Activated naive CD8-positive, alpha-beta T cell (primary cell): ENCODE data around the gene ULK4.

ENCODE experiments used
- H3K27ac Mint-ChIP-seq: one replicate; pipeline ENCODE4 v1.8.0; 2021; ENCODE audit warnings: mixed read lengths
- H3K27me3 Mint-ChIP-seq: one replicate; pipeline ENCODE4 v1.8.0; 2021; ENCODE audit warnings: mixed read lengths
- H3K36me3 Mint-ChIP-seq: one replicate; pipeline ENCODE4 v1.8.0; 2021; ENCODE audit warnings: mixed read lengths
- H3K4me1 Mint-ChIP-seq: one replicate; pipeline ENCODE4 v1.8.0; 2021; ENCODE audit warnings: low read depth, mixed read lengths
- H3K4me3 Mint-ChIP-seq: one replicate; pipeline ENCODE4 v1.8.0; 2021; ENCODE audit warnings: mild to moderate bottlenecking, mixed read lengths
- H3K9me3 Mint-ChIP-seq: one replicate; pipeline ENCODE4 v1.8.0; 2021; ENCODE audit warnings: low read depth, mixed read lengths

The ULK4 gene

DNA sequence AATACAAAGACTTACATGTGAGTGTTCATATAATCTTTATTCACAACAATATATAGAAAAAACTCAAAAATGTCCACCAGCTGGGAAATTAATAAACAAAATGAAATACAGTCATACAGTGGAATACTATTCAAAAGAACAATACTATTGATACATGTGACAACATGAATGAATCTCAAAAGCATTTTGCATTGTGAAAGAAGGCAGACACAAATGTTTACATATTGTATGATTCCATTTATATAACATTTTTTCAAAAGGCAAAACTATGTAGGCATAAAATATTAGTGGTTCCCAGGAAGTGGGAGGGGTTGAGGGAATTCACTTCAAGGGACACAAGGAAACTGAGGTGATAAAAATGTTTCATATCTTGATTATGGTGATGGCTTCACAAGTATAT, 459.4 kb downstream of the ULK4 start:
- no peaks in the 10 kb centered on the region for H3K27me3 Mint-ChIP-seq
- H3K4me3 Mint-ChIP-seq = no peak overlapping the region
- H3K36me3 Mint-ChIP-seq = peaks cover 8% of the 10 kb centered on the region
- no peaks in the 10 kb centered on the region for H3K4me1 Mint-ChIP-seq
- H3K27ac Mint-ChIP-seq = no peak overlapping the region
- no peaks in the 10 kb centered on the region for H3K9me3 Mint-ChIP-seq

DNA sequence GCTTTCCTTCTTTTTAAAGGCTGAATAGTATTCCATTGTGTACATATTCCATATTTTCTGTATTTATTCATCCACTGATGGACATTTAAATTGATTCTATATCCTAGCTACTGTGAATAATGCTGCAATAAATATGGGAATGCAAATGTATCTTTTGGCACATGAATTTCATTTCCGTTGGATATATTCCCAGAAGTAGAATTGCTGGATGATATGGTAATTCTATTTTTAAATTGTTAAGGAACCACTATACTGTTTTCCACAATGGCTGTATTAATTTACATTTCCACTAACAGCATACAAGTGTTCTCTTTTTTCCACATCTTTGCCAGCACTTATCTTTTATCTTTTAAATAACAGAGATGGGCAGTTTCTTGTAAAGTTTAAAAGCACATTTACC, 459.9 kb downstream of the ULK4 start:
- H3K36me3 Mint-ChIP-seq = peaks cover 8% of the 10 kb centered on the region
- no peaks in the 10 kb centered on the region for H3K27me3 Mint-ChIP-seq
- H3K9me3 Mint-ChIP-seq = no peaks in the 10 kb centered on the region
- H3K4me3 Mint-ChIP-seq = no peak overlapping the region
- H3K27ac Mint-ChIP-seq = no peak overlapping the region
- no peaks in the 10 kb centered on the region for H3K4me1 Mint-ChIP-seq

DNA sequence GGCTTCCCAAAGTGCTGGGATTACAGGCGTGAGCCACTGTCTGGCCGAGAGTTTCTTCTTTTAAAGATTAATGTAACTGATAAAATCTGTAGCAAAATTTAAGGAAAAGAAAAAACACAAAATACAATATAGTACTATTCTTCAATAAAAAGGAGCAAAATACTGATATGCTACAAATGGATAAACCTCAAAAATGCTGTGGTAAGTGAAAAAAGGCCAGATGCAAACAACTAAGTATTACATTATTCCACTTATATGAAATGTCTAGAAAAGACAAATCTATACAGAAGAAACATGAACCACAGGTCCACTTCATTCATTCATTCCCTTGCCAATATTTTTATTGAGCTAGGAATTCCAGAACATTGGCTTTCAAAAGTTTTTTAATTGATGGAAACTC, 463.1 kb downstream of the ULK4 start:
- peaks cover 14% of the 10 kb centered on the region for H3K36me3 Mint-ChIP-seq
- H3K9me3 Mint-ChIP-seq = no peaks in the 10 kb centered on the region
- no peaks in the 10 kb centered on the region for H3K4me1 Mint-ChIP-seq
- H3K4me3 Mint-ChIP-seq = no peak overlapping the region
- H3K27me3 Mint-ChIP-seq = no peaks in the 10 kb centered on the region
- no peak overlapping the region for H3K27ac Mint-ChIP-seq

DNA sequence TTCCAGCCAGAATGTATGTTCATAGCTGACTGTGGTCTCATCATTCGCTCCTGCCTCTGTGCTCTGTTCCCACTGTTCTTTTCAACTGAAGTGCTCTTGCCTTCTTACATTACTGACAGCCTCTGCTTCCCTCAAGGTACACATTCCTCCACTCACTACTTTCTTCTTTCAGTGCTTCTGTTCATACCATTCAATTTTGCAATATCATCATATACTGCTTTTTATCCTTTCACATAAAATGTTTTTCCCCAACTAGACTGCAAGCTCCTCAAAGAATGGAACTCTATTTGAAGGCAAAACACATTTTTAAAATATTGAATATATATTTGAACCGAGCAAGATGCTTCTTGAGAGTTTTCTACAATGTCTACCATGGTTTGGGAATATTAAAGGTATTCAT, 471.5 kb downstream of the ULK4 start:
- Mint-ChIP-seq H3K4me1 (no peaks in the 10 kb centered on the region), H3K27ac (no peak overlapping the region), H3K9me3 (no peaks in the 10 kb centered on the region), H3K4me3 (no peak overlapping the region), H3K27me3 (no peaks in the 10 kb centered on the region), H3K36me3 (peaks cover 5% of the 10 kb centered on the region)

DNA sequence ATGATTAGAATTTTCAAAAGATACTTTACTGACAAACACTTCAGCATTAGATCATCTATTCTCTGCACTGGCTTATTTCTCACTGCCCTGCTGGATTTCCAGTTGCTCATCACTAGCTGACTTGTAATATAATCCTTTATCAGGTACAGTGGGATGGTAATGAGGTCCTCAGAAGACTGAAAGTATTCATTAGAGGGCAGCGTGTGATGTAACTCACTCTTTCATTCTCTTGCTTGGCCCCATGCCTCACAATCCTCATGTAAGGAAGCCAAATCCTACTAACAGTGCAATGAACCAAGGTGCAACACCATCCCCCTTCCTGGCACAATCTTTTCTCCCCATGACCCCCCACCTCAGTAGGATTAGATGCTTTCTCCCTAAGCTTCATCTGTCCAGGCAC, 472.7 kb downstream of the ULK4 start:
- peaks cover 5% of the 10 kb centered on the region for H3K36me3 Mint-ChIP-seq
- no peak overlapping the region for H3K4me3 Mint-ChIP-seq
- peaks cover 4% of the 10 kb centered on the region for H3K9me3 Mint-ChIP-seq
- H3K4me1 Mint-ChIP-seq = no peaks in the 10 kb centered on the region
- no peak overlapping the region for H3K27ac Mint-ChIP-seq
- H3K27me3 Mint-ChIP-seq = no peaks in the 10 kb centered on the region

DNA sequence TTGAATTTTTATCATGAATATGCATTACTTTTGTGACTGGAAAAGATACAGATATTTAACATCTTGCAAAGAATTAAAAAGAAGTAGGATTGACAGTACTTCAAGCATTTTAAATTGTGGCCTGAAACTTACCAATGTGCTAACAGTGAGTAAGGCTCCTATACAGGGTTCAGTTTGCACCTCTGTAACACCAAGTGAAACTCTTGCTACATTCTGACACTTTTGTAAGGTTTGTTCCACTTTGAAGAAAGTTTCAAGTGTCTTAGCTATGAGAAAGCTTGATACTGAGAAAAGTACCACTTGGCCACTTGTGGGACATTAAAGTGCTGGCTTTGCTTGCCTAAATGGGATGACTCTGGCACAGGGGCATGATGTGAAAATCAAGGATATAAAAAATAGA, 473.4 kb downstream of the ULK4 start:
- Mint-ChIP-seq H3K4me3 (no peak overlapping the region), H3K36me3 (peaks cover 5% of the 10 kb centered on the region), H3K9me3 (peaks cover 4% of the 10 kb centered on the region), H3K4me1 (no peaks in the 10 kb centered on the region), H3K27me3 (no peaks in the 10 kb centered on the region), H3K27ac (no peak overlapping the region)

DNA sequence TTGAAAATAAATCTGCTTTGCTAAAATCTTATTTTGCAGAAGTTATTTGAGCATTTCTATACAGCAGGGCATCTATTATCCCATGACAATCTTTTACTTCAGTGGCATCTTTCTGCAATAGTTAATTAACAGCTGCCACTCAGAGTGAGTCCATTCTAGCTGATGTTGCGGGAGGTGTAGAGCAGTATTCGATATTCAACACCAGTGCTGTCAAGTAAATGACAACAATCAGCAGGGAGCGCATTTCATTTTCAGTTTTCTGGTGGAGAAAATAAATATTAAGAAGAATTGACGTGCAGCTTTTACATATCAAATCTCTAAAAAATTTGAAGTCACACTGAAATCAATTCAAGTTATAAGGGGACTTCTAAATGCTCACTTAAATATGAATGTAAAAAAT, 476.4 kb downstream of the ULK4 start:
- no peak overlapping the region for H3K4me3 Mint-ChIP-seq
- no peaks in the 10 kb centered on the region for H3K4me1 Mint-ChIP-seq
- no peak overlapping the region for H3K27ac Mint-ChIP-seq
- H3K36me3 Mint-ChIP-seq = peaks cover 5% of the 10 kb centered on the region
- peaks cover 4% of the 10 kb centered on the region for H3K9me3 Mint-ChIP-seq
- no peaks in the 10 kb centered on the region for H3K27me3 Mint-ChIP-seq

DNA sequence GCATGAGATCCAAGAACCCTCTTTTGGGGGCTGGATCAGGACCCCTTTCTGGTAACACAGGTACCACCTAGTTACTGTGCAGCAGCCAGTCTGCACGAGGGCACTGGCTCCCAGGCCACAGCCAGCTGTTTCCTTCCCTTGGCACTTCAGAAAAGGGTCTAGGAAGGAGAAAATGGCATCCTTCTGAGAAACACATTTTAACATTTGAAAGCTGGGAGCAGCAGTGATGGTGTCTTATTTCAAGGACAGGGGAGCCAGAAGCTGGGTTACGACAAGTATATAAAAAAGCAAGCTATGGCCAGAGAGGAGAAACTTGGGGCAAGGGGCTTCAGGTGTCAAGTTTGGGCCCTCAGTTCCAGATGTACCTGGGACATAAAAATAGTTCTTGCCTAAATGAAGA, 479.8 kb downstream of the ULK4 start:
- Mint-ChIP-seq H3K36me3 (peaks cover 11% of the 10 kb centered on the region), H3K27ac (no peak overlapping the region), H3K27me3 (no peaks in the 10 kb centered on the region), H3K9me3 (peaks cover 4% of the 10 kb centered on the region), H3K4me1 (no peaks in the 10 kb centered on the region), H3K4me3 (no peak overlapping the region)

DNA sequence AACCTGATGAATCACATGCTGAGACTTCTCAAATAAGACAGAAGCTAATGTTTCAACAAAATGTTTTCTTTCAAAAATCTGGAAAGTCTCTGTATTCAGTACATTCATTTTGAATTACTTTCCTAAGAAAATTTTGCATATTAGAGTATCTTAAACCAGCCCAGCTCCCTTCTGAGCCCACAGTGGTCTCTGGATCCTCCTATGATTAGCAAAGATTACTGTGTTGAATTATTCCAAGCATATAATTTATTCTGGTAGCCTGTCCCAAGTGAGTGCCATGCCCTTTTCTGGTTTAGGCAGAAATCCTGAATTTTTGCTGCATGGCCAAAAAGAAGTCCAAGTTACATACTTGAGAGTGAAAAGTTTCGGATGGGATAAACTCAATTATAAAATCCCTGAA, 483.6 kb downstream of the ULK4 start:
- H3K36me3 Mint-ChIP-seq = peaks cover 15% of the 10 kb centered on the region
- H3K9me3 Mint-ChIP-seq = peaks cover 10% of the 10 kb centered on the region
- no peaks in the 10 kb centered on the region for H3K4me1 Mint-ChIP-seq
- H3K27ac Mint-ChIP-seq = no peak overlapping the region
- no peak overlapping the region for H3K4me3 Mint-ChIP-seq
- no peaks in the 10 kb centered on the region for H3K27me3 Mint-ChIP-seq

DNA sequence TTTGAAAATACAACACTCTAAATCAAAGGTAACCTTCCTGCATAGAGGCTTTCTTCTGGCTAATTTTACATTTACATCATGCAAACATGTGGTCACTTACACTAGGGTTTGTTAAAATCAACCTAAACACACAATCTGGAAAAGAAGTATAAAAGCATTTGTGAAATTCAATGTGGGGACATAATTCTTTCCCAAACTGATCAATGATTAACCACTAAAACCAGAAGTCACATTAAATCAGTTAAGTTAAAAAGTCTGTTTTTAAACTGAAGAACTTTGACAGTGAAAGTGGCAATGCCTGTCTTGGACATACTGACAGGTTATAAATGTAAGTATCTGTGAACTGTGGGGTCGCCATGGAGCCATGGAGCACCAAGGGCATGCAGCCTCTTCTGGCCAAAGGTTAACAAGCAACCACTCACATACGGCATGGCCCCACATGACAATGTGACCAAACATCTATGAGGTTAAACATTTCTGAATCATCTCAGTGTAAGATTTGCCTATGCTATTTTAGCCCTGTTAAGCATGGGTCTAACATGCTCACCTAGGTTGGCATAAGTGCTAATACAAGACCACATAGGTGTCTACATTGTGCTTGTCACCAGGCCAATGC, 484.4 kb downstream of the ULK4 start:
- Mint-ChIP-seq H3K36me3 (peaks cover 19% of the 10 kb centered on the region), H3K4me1 (no peaks in the 10 kb centered on the region), H3K27me3 (no peaks in the 10 kb centered on the region), H3K4me3 (no peak overlapping the region), H3K9me3 (peaks cover 10% of the 10 kb centered on the region), H3K27ac (no peak overlapping the region)

DNA sequence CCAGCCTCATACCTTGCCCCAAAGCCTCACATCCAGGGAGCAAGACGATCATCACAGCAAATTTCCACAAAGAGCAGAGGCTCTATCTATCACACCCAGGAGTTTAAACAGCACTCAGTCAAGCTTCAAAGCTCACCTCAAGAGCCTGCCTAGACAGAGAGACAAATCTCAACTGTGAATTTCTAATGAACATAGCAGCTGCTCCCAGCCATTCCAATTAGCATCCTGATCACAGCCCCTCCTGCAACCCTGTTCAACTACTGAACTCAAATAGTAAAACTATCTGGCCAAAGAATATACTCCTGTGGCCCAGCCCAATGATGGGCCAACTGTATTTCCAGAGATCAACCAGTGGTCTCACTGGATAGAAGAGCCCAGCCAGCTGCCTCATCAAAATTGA, 492.8 kb downstream of the ULK4 start:
- H3K27ac Mint-ChIP-seq = no peak overlapping the region
- no peaks in the 10 kb centered on the region for H3K4me1 Mint-ChIP-seq
- no peak overlapping the region for H3K4me3 Mint-ChIP-seq
- H3K36me3 Mint-ChIP-seq = peaks cover 19% of the 10 kb centered on the region
- peaks cover 38% of the 10 kb centered on the region for H3K9me3 Mint-ChIP-seq
- no peaks in the 10 kb centered on the region for H3K27me3 Mint-ChIP-seq

DNA sequence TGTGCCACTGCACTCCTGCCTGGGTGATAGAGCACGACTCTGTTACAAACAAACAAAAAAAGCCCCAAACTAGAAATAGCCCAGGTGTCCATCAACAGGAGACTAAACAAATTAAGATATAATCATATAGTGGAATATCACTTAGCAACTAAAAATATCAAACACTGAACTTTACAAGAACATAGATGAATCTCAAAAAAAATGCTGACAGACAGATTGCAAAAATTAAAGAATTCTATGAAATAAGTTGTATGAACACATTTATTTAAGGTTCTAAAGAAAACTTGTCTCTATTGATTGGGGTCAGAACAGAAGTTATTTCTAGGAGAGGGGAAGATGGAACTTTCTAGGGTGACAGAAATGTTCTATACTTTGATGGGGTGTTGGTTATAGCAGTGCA, 494.4 kb downstream of the ULK4 start:
- no peaks in the 10 kb centered on the region for H3K4me1 Mint-ChIP-seq
- H3K27ac Mint-ChIP-seq = no peak overlapping the region
- H3K4me3 Mint-ChIP-seq = no peak overlapping the region
- H3K27me3 Mint-ChIP-seq = no peaks in the 10 kb centered on the region
- peaks cover 17% of the 10 kb centered on the region for H3K36me3 Mint-ChIP-seq
- peaks cover 34% of the 10 kb centered on the region for H3K9me3 Mint-ChIP-seq

DNA sequence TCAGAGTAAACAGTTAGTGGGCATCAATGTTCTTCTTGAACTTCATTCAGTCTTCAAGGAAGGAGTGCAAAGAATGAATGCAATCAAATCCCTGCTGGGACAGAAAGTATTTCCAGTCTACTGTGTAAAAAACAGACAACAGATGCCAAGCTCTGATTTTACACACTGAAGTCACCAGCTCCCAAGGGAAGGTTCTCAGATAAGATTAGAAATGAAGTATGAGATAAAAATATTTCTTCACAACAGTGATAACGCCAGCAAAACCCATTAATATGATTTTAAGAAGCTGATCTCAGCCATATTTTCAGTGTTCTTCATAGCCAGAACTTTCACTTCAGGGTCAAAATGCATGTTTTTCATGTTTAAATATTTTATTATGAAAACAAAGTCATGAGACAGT, 497.0 kb downstream of the ULK4 start:
- H3K27ac Mint-ChIP-seq = no peak overlapping the region
- H3K27me3 Mint-ChIP-seq = no peaks in the 10 kb centered on the region
- H3K9me3 Mint-ChIP-seq = peaks cover 18% of the 10 kb centered on the region
- H3K4me3 Mint-ChIP-seq = no peak overlapping the region
- H3K36me3 Mint-ChIP-seq = peaks cover 25% of the 10 kb centered on the region
- no peaks in the 10 kb centered on the region for H3K4me1 Mint-ChIP-seq

DNA sequence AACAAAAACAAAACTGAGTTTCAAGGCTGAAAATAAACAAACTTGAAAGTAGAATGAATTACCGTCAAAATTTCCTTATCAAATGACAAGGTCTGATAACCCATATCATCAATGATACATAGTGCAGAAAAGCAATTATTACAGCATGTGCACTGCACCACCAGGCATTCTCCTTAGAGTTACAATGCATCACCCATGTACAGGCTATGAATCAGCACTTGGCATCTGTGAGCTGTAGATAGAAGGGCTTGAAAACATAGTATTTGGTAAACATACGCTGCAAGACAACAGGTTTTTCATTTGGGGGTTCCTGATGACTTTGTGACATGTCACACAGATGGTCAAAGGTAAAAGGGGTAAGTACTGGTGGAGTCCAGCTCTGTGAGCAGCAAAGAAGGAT, 497.5 kb downstream of the ULK4 start:
- Mint-ChIP-seq H3K9me3 (peaks cover 14% of the 10 kb centered on the region), H3K4me1 (no peaks in the 10 kb centered on the region), H3K36me3 (peaks cover 25% of the 10 kb centered on the region), H3K27me3 (no peaks in the 10 kb centered on the region), H3K4me3 (no peak overlapping the region), H3K27ac (no peak overlapping the region)

DNA sequence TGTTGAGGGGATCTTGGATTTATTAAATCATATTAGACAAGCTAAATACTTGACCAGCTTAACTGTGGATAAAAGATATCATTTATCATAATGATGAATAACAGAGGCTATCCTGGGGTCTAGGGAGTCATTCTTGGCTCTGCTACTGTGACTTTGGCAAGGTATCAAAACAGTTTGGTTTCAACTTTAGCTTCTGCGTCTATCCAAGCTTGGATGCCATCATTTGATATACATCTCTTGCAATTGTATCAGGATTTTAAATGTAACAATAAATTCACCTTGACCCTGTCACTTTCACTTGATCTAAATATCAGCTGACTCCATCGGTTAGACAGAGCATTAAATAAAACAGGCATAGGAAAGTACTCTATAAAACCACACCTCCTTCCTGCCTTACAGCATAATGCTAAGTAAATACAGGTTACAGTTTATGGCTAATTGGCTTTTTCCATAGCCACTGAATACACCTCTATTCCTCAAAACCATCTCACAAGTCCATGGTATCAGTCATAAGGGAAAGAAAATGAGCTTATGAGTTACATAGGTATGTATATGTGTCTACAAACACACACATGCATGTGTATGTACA, 499.7 kb downstream of the ULK4 start:
- no peak overlapping the region for H3K4me3 Mint-ChIP-seq
- no peak overlapping the region for H3K27ac Mint-ChIP-seq
- H3K9me3 Mint-ChIP-seq = no peaks in the 10 kb centered on the region
- H3K4me1 Mint-ChIP-seq = no peaks in the 10 kb centered on the region
- no peaks in the 10 kb centered on the region for H3K27me3 Mint-ChIP-seq
- peaks cover 23% of the 10 kb centered on the region for H3K36me3 Mint-ChIP-seq

DNA sequence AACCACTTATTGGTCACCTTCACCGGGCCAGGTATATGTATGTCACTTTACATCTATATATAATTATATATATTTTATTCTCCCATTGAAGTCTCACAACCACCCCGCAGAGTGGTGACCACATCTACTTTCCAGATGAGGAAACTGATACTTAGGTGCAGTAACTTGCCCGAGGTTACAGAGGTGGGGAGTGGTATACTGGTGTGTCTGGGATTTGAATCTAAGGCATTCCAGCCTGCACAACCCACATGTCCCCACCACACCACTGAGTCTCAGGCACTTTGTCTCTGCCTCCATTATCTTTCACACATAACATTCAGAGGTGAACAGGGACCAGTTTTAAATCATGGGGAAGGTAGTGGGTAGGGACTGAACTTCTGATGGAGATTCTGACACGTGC, 501.2 kb downstream of the ULK4 start:
- H3K4me3 Mint-ChIP-seq = no peak overlapping the region
- no peaks in the 10 kb centered on the region for H3K9me3 Mint-ChIP-seq
- H3K27ac Mint-ChIP-seq = no peak overlapping the region
- no peaks in the 10 kb centered on the region for H3K4me1 Mint-ChIP-seq
- H3K36me3 Mint-ChIP-seq = peaks cover 23% of the 10 kb centered on the region
- no peaks in the 10 kb centered on the region for H3K27me3 Mint-ChIP-seq
